PC-3 (cell line): ENCODE data around the gene XPR1.
"Not testable (repeated sequence)": the region's sequence is repeated elsewhere in the genome, so short reads cannot be mapped to it uniquely, and the experiment has no call there.

Source experiments
- CTCF ChIP-seq: fragments of 300-600 bp; sonication (generic); conservative IDR thresholded peaks from 2 replicates; pipeline ENCODE4 v1.5.1; 2017; ENCODE audit warnings: antibody characterized with exemption, low read depth, mild to moderate bottlenecking, low read length
- EZH2phosphoT487 ChIP-seq: fragments of 300-600 bp; sonication (generic); IDR thresholded peaks from 2 replicates; pipeline ENCODE4 v1.6.1; 2018; ENCODE audit warnings: mild to moderate bottlenecking, antibody characterized with exemption, low read length, borderline replicate concordance

- not testable (repeated sequence) for TF ChIP-seq CTCF, EZH2phosphoT487
Observed at GRCh38 chr1:180727751-180728150, 95.9 kb downstream of the XPR1 start.
